CD4-positive, CD25-positive, alpha-beta regulatory T cell (primary cell): ENCODE data around the gene ZFPM1. TPM values are rescaled to one million over a fixed set of nuclear protein-coding genes. Genes with fewer than 3 reads are reported as not detected.

Experiments used
- ATAC-seq, 2 donors: fragments of 150-1000 bp; cut with Tn5 transposase; one replicate each; pipeline ENCODE4 v1.10.0; 2021; ENCODE audit warnings: low read depth in 2 of 2, moderate number of reproducible peaks in 2 of 2, moderate library complexity in 1 of 2
- DNase-seq, 3 donors: peaks; one replicate each; pipeline versions ENCODE4 v3.0.0 to v3.0.0-alpha.2; 2012 to 2022; ENCODE audit warnings: mixed read lengths in 1 of 3
- H3K27ac ChIP-seq: one replicate; pipeline ENCODE4 v1.7.0; 2013; ENCODE audit warnings: mild to moderate bottlenecking, low read length; ENCODE audit not compliant: insufficient read depth, poor library complexity, severe bottlenecking
- H3K27me3 ChIP-seq: one replicate; pipeline ENCODE4 v1.7.0; 2013; ENCODE audit warnings: low read length; ENCODE audit not compliant: control insufficient read depth, insufficient read depth
- H3K36me3 ChIP-seq: one replicate; pipeline ENCODE4 v1.7.0; 2013; ENCODE audit warnings: mild to moderate bottlenecking, low read length, moderate library complexity; ENCODE audit not compliant: control insufficient read depth, insufficient read depth
- H3K4me1 ChIP-seq: 2 replicates; pipeline ENCODE4 v1.7.0; 2013; ENCODE audit warnings: mild to moderate bottlenecking, low read length; ENCODE audit not compliant: insufficient read depth, control insufficient read depth, poor library complexity, severe bottlenecking
- H3K4me3 ChIP-seq: one replicate; pipeline ENCODE4 v1.7.0; 2013; ENCODE audit warnings: low read depth, mild to moderate bottlenecking, low read length, moderate library complexity
- H3K9me3 ChIP-seq, 2 experiments: 1 replicate in 1 of 2; 2 replicates in 1 of 2; pipeline ENCODE4 v1.7.0; 2013; ENCODE audit warnings: low read length in 2 of 2, mild to moderate bottlenecking in 1 of 2, moderate library complexity in 1 of 2; ENCODE audit not compliant: control insufficient read depth in 2 of 2
- H3K27ac Mint-ChIP-seq, 3 donors: one replicate each; pipeline ENCODE4 v1.8.0; 2020 to 2022; ENCODE audit warnings: mild to moderate bottlenecking in 3 of 3, mixed read lengths in 3 of 3, moderate library complexity in 2 of 3
- H3K27me3 Mint-ChIP-seq: one replicate; pipeline ENCODE4 v1.8.0; 2022; ENCODE audit warnings: mild to moderate bottlenecking, mixed read lengths
- H3K36me3 Mint-ChIP-seq: one replicate; pipeline ENCODE4 v1.8.0; 2020; ENCODE audit warnings: mixed read lengths
- H3K4me1 Mint-ChIP-seq, 4 donors: one replicate each; pipeline ENCODE4 v1.8.0; 2020 to 2022; ENCODE audit warnings: mixed read lengths in 4 of 4, mild to moderate bottlenecking in 1 of 4
- H3K4me3 Mint-ChIP-seq, 4 donors: one replicate each; pipeline ENCODE4 v1.8.0; 2020 to 2022; ENCODE audit warnings: mild to moderate bottlenecking in 4 of 4, mixed read lengths in 4 of 4, moderate library complexity in 3 of 4
- H3K9me3 Mint-ChIP-seq, 7 donors: one replicate each; pipeline ENCODE4 v1.8.0; 2020 to 2022; ENCODE audit warnings: mixed read lengths in 7 of 7, mild to moderate bottlenecking in 3 of 7, moderate library complexity in 2 of 7
- polyA plus RNA-seq, 4 donors: library from polyadenylated mRNA; unstranded; fragments of 300-500 nt; fragmentation: Illumina TruSeq; gene quantifications; one replicate each; pipeline ENCODE4 v1.2.3, GENCODE V29; 2021
- total RNA-seq: library from RNA; stranded (reverse); gene quantifications from one replicate; pipeline ENCODE4 v1.2.3, GENCODE V29; 2022

Gene ZFPM1
- total and polyA plus RNA-seq, 5 donors from 2014 or later, result 0.07 to 30.2 (median 0.16) TPM

GRCh38 chr16:88414521-88415380, 38.3 kb upstream of the ZFPM1 start:
- Histone ChIP-seq H3K4me3 (no peak overlapping the region), H3K4me1 (no peaks in the 10 kb centered on the region), H3K27ac (no peak overlapping the region), H3K36me3 (no peaks in the 10 kb centered on the region), H3K27me3 (no peaks in the 10 kb centered on the region), H3K9me3 (no peaks in the 10 kb centered on the region)
- Mint-ChIP-seq H3K4me3 (no peak overlapping the region), H3K9me3 (peaks cover 0 to 2% (median 0%) of the 10 kb centered on the region in 7 donors), H3K27me3 (no peaks in the 10 kb centered on the region), H3K27ac (no peak overlapping the region), H3K4me1 (no peaks in the 10 kb centered on the region), H3K36me3 (no peaks in the 10 kb centered on the region)
- ATAC-seq (no peak), DNase-seq (no peak)

GRCh38 chr16:88415381-88415705, 37.7 kb upstream of the ZFPM1 start:
- Mint-ChIP-seq H3K27me3 (no peaks in the 10 kb centered on the region), H3K9me3 (peaks cover 0 to 2% (median 0%) of the 10 kb centered on the region in 7 donors), H3K4me3 (no peak overlapping the region), H3K4me1 (no peaks in the 10 kb centered on the region), H3K27ac (no peak overlapping the region), H3K36me3 (no peaks in the 10 kb centered on the region)
- DNase-seq, result no peak
- Histone ChIP-seq H3K36me3 (no peaks in the 10 kb centered on the region), H3K9me3 (no peaks in the 10 kb centered on the region), H3K27ac (no peak overlapping the region), H3K27me3 (no peaks in the 10 kb centered on the region), H3K4me3 (no peak overlapping the region), H3K4me1 (no peaks in the 10 kb centered on the region)
- ATAC-seq, result no peak

DNA sequence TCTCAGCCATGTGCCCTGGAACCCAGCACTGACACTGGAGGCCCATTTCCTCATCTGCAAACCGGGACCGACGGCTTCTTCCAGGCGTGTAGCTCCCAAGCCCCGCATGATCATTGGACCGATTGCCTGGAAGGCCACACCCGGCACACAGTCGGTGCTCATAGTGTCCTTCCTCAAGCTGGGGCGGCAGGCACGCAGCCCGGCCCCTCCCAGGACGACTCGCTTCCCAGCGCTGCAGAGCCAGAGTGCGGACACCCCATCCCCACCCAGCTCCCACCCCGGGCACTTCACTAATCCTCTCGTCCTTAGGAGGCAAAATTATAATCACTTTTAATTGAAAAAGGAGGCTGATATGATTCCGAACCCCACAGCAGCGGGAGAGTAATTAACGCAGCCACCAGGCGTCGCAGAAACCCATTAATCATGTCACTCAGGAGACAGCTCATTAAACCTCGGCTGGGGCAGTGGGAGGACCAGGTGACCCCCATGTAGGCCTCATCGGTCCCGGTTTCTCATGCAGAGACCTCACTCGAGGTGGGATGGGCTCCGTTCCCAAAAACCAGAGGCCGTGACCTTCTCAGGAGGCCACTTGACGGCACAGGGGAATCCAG, 37.3 kb upstream of the ZFPM1 start:
- H3K4me3 Mint-ChIP-seq, result no peak overlapping the region
- no peaks in the 10 kb centered on the region for H3K27me3 Mint-ChIP-seq
- no peaks in the 10 kb centered on the region for H3K36me3 ChIP-seq
- no peaks in the 10 kb centered on the region for H3K27me3 ChIP-seq
- H3K9me3 Mint-ChIP-seq, result peaks cover 0 to 1% (median 0%) of the 10 kb centered on the region in 7 donors
- no peaks in the 10 kb centered on the region for H3K4me1 Mint-ChIP-seq
- H3K27ac Mint-ChIP-seq, result peak overlapping the region in 1 of 3 donors; percentile 60
- no peak overlapping the region for H3K4me3 ChIP-seq
- no peaks in the 10 kb centered on the region for H3K4me1 ChIP-seq
- no peak for ATAC-seq
- DNase-seq, result no peak
- H3K9me3 ChIP-seq, result no peaks in the 10 kb centered on the region
- H3K27ac ChIP-seq, result no peak overlapping the region
- H3K36me3 Mint-ChIP-seq, result no peaks in the 10 kb centered on the region

GRCh38 chr16:88416686-88417085, 36.4 kb upstream of the ZFPM1 start:
- Histone ChIP-seq H3K4me1 (no peaks in the 10 kb centered on the region), H3K36me3 (no peaks in the 10 kb centered on the region), H3K27ac (no peak overlapping the region), H3K27me3 (no peaks in the 10 kb centered on the region), H3K4me3 (no peak overlapping the region), H3K9me3 (no peaks in the 10 kb centered on the region)
- H3K27me3 Mint-ChIP-seq, result no peaks in the 10 kb centered on the region
- no peak for ATAC-seq
- H3K4me3 Mint-ChIP-seq, result no peak overlapping the region
- H3K9me3 Mint-ChIP-seq, result no peaks in the 10 kb centered on the region
- H3K36me3 Mint-ChIP-seq, result no peaks in the 10 kb centered on the region
- H3K4me1 Mint-ChIP-seq, result no peaks in the 10 kb centered on the region
- no peak for DNase-seq
- no peak overlapping the region for H3K27ac Mint-ChIP-seq

- no peak overlapping the region for H3K4me3 ChIP-seq
- H3K27ac ChIP-seq, result no peak overlapping the region
- no peaks in the 10 kb centered on the region for H3K4me1 ChIP-seq
- H3K27me3 ChIP-seq, result no peaks in the 10 kb centered on the region
- Mint-ChIP-seq H3K4me3 (no peak overlapping the region), H3K27ac (peak overlapping the region in 1 of 3 donors; percentile 42), H3K4me1 (no peaks in the 10 kb centered on the region), H3K27me3 (no peaks in the 10 kb centered on the region), H3K9me3 (no peaks in the 10 kb centered on the region), H3K36me3 (no peaks in the 10 kb centered on the region)
- ATAC-seq (no peak), DNase-seq (no peak)
- no peaks in the 10 kb centered on the region for H3K36me3 ChIP-seq
- H3K9me3 ChIP-seq, result no peaks in the 10 kb centered on the region
Observed at GRCh38 chr16:88417684-88418476, 35.2 kb upstream of the ZFPM1 start.

DNA sequence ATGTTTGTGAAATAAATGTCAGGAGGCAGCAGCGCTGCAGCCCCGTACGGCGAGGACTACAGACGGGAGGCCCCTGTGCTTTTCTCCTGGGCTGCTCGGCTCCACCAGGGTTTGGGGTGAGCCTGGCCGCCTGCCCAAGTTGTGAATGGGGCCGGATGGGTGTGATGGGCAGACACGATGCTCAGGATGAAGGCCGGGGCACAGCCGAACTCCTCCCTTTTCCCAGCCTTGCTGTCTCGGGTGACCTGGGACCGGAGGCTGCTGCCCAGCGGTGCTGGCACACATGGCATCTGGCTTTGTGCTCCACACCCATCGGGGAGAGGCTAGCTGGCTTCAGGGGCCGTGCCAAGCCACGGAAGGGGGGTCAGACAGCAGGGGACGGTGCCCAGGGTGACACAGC, 34.2 kb upstream of the ZFPM1 start:
- H3K27ac Mint-ChIP-seq, result no peak overlapping the region
- H3K4me3 Mint-ChIP-seq, result no peak overlapping the region
- no peaks in the 10 kb centered on the region for H3K27me3 ChIP-seq
- H3K4me3 ChIP-seq, result no peak overlapping the region
- H3K9me3 ChIP-seq, result no peaks in the 10 kb centered on the region
- no peak overlapping the region for H3K27ac ChIP-seq
- no peaks in the 10 kb centered on the region for H3K36me3 ChIP-seq
- no peaks in the 10 kb centered on the region for H3K9me3 Mint-ChIP-seq
- no peak for DNase-seq
- H3K4me1 Mint-ChIP-seq, result no peaks in the 10 kb centered on the region
- no peak for ATAC-seq
- H3K27me3 Mint-ChIP-seq, result no peaks in the 10 kb centered on the region
- H3K36me3 Mint-ChIP-seq, result no peaks in the 10 kb centered on the region
- H3K4me1 ChIP-seq, result no peaks in the 10 kb centered on the region

DNA sequence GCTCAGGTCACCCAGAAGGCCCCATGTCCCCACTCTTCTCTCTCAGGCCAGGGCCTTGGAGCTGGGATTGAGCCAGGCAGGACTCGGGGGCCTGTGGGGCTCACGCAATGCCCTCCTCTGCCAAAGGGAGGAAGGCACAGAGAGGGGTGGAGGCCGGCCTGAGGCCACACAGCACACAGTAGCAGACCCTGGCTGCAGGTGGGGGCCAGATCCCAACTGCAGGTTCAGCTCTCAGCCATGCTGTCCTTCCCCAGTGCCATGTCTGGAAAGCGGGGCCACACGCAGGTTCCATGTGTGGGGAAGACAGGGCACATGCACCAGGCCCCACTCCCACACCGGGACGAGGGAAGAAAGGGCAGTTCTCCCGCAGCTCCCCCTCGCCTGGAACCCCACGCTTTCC, 33.3 kb upstream of the ZFPM1 start:
- Mint-ChIP-seq H3K4me1 (no peaks in the 10 kb centered on the region), H3K9me3 (peaks cover 0 to under 1% (median 0%) of the 10 kb centered on the region in 7 donors), H3K27me3 (no peaks in the 10 kb centered on the region), H3K36me3 (no peaks in the 10 kb centered on the region), H3K27ac (no peak overlapping the region), H3K4me3 (no peak overlapping the region)
- Histone ChIP-seq H3K36me3 (no peaks in the 10 kb centered on the region), H3K4me3 (no peak overlapping the region), H3K9me3 (no peaks in the 10 kb centered on the region), H3K4me1 (no peaks in the 10 kb centered on the region), H3K27me3 (no peaks in the 10 kb centered on the region), H3K27ac (no peak overlapping the region)
- DNase-seq (no peak), ATAC-seq (no peak)
